ENCODE data around the gene KCNH2. TPM values are rescaled to one million over a fixed set of nuclear protein-coding genes. Genes with fewer than 3 reads are reported as not detected.
A peak's percentile ranks its signal among the peaks of the same experiment; 100 is the strongest.

Gene KCNH2
- total RNA-seq, 2 donors from 2014 or later = 3.6 to 5.3 TPM

DNA sequence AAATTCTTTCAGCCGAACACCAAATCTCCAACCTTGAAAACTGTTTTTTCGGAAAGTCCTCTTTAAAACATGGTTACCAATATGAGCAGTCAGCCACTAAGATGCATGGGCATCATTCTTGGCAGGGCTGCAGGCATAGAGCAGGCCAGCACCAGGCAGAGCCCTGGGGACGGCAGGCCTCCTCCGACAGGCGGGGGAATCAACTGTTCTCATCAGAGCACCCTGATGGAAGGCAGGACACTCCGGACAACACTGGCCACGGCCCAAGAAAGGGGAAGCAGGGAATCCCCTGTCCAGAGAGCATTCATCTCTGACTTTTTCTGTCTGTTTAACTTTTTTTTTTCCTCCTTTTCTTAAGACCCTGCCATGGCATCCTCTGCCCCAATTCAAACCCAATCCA is 11.3 kb upstream of the KCNH2 start:
- H3K4me3 ChIP-seq = no peak overlapping the region
- peaks cover 0 to 9% (median 0%) of the 10 kb centered on the region in 3 donors for H3K9me3 ChIP-seq
- no peaks in the 10 kb centered on the region for H3K4me1 ChIP-seq
- intact Hi-C loops (cut with DNase I) = loop anchor here (5.0 kb wide), 1 partner anchor 92 kb away; no protein-coding TSS in a partner anchor
- H3K36me3 ChIP-seq (replicated peaks in 1 of 2; ENCODE audit: insufficient read depth in 1 of 2, low read depth in 2 of 2) = no peaks in the 10 kb centered on the region
- no peaks in the 10 kb centered on the region for H3K27me3 ChIP-seq
- WGBS, 2 donors = 50% methylated on average over 7 of the region's 7 CpGs
- H3K27ac ChIP-seq = peak overlapping the region in 1 of 4 donors; percentile 29
- ATAC-seq = no peak
- no peak for TF ChIP-seq POLR2A (IDR thresholded peaks at IDR 0.05)
- TF ChIP-seq, protein P1, sequence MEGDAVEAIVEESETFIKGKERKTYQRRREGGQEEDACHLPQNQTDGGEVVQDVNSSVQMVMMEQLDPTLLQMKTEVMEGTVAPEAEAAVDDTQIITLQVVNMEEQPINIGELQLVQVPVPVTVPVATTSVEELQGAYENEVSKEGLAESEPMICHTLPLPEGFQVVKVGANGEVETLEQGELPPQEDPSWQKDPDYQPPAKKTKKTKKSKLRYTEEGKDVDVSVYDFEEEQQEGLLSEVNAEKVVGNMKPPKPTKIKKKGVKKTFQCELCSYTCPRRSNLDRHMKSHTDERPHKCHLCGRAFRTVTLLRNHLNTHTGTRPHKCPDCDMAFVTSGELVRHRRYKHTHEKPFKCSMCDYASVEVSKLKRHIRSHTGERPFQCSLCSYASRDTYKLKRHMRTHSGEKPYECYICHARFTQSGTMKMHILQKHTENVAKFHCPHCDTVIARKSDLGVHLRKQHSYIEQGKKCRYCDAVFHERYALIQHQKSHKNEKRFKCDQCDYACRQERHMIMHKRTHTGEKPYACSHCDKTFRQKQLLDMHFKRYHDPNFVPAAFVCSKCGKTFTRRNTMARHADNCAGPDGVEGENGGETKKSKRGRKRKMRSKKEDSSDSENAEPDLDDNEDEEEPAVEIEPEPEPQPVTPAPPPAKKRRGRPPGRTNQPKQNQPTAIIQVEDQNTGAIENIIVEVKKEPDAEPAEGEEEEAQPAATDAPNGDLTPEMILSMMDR (IDR thresholded peaks at IDR 0.05) = no peak
- DNase-seq = no peak

DNA sequence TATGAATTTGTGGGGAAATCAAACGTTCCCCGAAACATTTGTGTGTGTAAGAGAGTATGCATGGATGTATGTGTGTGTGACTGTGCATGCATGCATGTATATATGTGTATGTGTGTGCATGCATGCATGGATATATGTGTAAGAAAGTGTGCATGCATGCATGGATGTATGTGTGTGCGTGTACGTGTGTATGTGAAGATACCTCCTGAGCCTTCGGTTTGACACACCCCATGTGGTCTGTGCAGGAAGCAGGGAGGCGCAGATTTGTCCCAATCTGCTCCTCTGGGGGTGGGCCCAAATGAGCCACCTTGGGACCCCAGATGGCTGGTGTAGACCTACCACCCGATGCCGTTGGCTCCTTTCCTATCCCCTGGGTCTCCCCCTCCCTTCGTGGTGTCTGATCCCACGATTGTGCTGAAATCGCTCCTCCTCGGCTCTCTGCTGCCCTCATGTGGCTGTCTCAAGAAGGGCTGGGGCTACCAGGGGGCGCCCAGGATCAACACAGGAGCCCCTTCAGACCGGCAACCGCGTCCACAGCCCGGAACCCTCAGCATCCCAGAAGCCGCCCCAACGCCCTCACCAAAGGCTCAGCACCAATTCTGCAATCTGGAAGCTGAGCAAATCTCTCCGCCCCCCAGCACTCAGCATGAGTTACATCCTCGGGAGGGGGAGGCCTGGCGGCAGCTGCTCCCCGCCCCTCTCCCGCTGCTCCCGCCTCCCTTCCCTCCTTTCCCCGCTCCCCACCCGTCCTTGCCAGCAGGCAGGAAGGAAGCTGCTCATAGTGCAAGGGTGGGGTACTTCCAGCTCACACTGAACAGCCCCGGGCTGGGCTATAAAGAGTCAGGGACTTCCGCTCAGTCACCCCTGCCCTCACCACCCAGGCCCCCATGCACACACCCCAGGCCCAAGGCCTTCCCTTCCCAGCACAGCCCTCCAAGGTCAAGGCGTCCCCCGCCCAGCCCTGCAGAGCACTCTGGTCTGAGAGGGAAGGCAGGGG is 10.4 kb upstream of the KCNH2 start:
- Histone ChIP-seq H3K4me1 (no peaks in the 10 kb centered on the region), H3K36me3 (replicated peaks in 1 of 2; ENCODE audit: insufficient read depth in 1 of 2, low read depth in 2 of 2) (no peaks in the 10 kb centered on the region), H3K4me3 (no peak overlapping the region), H3K27me3 (no peaks in the 10 kb centered on the region), H3K9me3 (peaks cover 0 to 9% (median 0%) of the 10 kb centered on the region in 3 donors), H3K27ac (peak overlapping the region in 1 of 4 donors; percentile 29)
- 11 to 15% methylated on average over 17 to 26 of the region's 31 CpGs for WGBS, 2 donors
- intact Hi-C loops (cut with DNase I) = loop anchor here (5.0 kb wide), 1 partner anchor 91 kb away; no protein-coding TSS in a partner anchor
- TF ChIP-seq POLR2A (IDR thresholded peaks at IDR 0.05) = no peak
- TF ChIP-seq, protein P1 (IDR thresholded peaks at IDR 0.05) = peak; percentile 58 to 76 (median 68)
- DNase-seq (peak in 2 of 4 donors; percentile 48 to 49), ATAC-seq (peak; percentile 47)

DNA sequence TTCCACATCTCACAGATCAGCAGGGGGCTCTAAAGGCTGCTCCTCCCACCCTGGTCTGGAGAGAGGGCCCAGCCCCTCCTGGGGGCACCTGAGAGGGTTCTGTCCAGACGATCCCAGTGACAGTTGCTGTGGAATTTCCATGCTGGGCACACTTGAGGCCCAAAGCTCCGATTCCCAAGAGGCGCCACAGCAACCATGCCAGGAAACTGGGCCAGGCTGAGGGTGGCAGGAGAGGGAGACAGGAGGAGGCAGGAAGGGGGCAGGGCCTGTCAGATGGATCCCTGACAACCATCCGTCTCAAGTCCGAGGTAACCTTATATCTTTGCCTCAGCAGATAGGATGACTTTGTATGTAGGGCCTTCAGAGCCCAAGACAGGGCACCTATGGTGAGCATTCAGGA is 8.4 kb upstream of the KCNH2 start:
- Histone ChIP-seq H3K9me3 (peaks cover 0 to 9% (median 0%) of the 10 kb centered on the region in 3 donors), H3K4me3 (no peak overlapping the region), H3K27ac (no peak overlapping the region), H3K4me1 (no peaks in the 10 kb centered on the region), H3K27me3 (no peaks in the 10 kb centered on the region), H3K36me3 (replicated peaks in 1 of 2; ENCODE audit: insufficient read depth in 1 of 2, low read depth in 2 of 2) (no peaks in the 10 kb centered on the region)
- intact Hi-C loops (cut with DNase I) = loop anchor here (5.0 kb wide), 1 partner anchor 89 kb away; no protein-coding TSS in a partner anchor
- DNase-seq = no peak
- TF ChIP-seq, protein P1 (IDR thresholded peaks at IDR 0.05) = no peak
- TF ChIP-seq POLR2A (IDR thresholded peaks at IDR 0.05) = no peak
- no peak for ATAC-seq
- WGBS, 2 donors = 37 to 59% methylated on average over 5 of the region's 5 CpGs

DNA sequence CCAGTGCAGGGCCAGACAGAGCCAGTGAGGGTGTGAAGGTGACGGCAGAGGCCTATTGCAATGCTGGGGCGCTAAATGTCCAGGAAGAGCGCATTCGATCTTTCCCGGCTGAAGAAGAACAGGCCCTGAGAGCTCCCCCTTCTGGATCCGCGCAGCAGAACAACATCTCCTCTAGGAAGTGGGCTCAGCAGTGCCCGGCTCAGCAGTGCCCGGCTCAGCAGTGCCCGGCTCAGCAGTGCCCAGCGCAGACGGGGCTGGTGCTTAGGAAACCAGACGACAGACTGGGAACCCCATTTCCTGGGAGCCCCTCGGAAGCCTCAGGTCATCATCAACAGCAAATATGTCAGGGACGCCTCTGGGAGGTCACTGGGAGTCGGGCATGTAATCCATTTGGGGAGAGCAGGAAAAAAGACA is 8.0 kb upstream of the KCNH2 start:
- no peak for TF ChIP-seq POLR2A (IDR thresholded peaks at IDR 0.05)
- TF ChIP-seq, protein P1 (IDR thresholded peaks at IDR 0.05) = peak; percentile 29 to 67 (median 56)
- ATAC-seq (peak; percentile 60), DNase-seq (peak; percentile 66 to 77 (median 72))
- intact Hi-C loops (cut with DNase I) = loop anchor here (5.0 kb wide), 1 partner anchor 89 kb away; no protein-coding TSS in a partner anchor
- H3K9me3 ChIP-seq = peaks cover 0 to 9% (median 0%) of the 10 kb centered on the region in 3 donors
- 0 to 8% methylated on average over 2 to 16 of the region's 16 CpGs for WGBS, 2 donors
- no peak overlapping the region for H3K4me3 ChIP-seq
- no peaks in the 10 kb centered on the region for H3K4me1 ChIP-seq
- no peaks in the 10 kb centered on the region for H3K27me3 ChIP-seq
- H3K36me3 ChIP-seq (replicated peaks in 1 of 2; ENCODE audit: insufficient read depth in 1 of 2, low read depth in 2 of 2) = no peaks in the 10 kb centered on the region
- H3K27ac ChIP-seq = no peak overlapping the region

Data from body of pancreas (tissue), 4 donors.